H9 (cell line): ENCODE measurements around the gene UTP4. TPM values are rescaled to one million over a fixed set of nuclear protein-coding genes. Genes with fewer than 3 reads are reported as not detected.

Source experiments
- DNase-seq: peaks from one replicate; pipeline ENCODE4 v3.0.0-alpha.2; 2017
- H2AFZ ChIP-seq: one replicate; pipeline ENCODE4 v1.6.1; 2013; ENCODE audit warnings: mild to moderate bottlenecking, low read length, control low read depth, moderate library complexity
- H2AK5ac ChIP-seq: 2 replicates; pipeline ENCODE4 v1.6.1; 2013; ENCODE audit warnings: low read length, control low read depth, mixed read lengths; ENCODE audit not compliant: insufficient read length
- H2BK120ac ChIP-seq: one replicate; pipeline ENCODE4 v1.6.1; 2013; ENCODE audit warnings: low read depth, mild to moderate bottlenecking, low read length, control low read depth, inconsistent platforms; ENCODE audit not compliant: poor library complexity, severe bottlenecking
- H2BK12ac ChIP-seq: 2 replicates; pipeline ENCODE4 v1.6.1; 2013; ENCODE audit warnings: low read length, control low read depth, mixed read lengths, low read depth; ENCODE audit not compliant: insufficient read length
- H2BK15ac ChIP-seq: 2 replicates; pipeline ENCODE4 v1.6.1; 2013; ENCODE audit warnings: low read depth, low read length, control low read depth
- H2BK20ac ChIP-seq: one replicate; pipeline ENCODE4 v1.6.1; 2013; ENCODE audit warnings: low read depth, mild to moderate bottlenecking, low read length, control low read depth, inconsistent platforms; ENCODE audit not compliant: poor library complexity, severe bottlenecking
- H2BK5ac ChIP-seq: 2 replicates; pipeline ENCODE4 v1.6.1; 2013; ENCODE audit warnings: low read length, control low read depth, mixed read lengths; ENCODE audit not compliant: insufficient read length
- H3K14ac ChIP-seq: 2 replicates; pipeline ENCODE4 v1.6.1; 2013; ENCODE audit warnings: low read length, control low read depth; ENCODE audit not compliant: insufficient read depth
- H3K18ac ChIP-seq: 2 replicates; pipeline ENCODE4 v1.6.1; 2013; ENCODE audit warnings: low read depth, mild to moderate bottlenecking, mixed read lengths, low read length, control low read depth; ENCODE audit not compliant: insufficient read length
- H3K23ac ChIP-seq: 2 replicates; pipeline ENCODE4 v1.6.1; 2013; ENCODE audit warnings: low read length, control low read depth, mixed read lengths, low read depth; ENCODE audit not compliant: insufficient read length
- H3K23me2 ChIP-seq: 2 replicates; pipeline ENCODE4 v1.6.1; 2013; ENCODE audit warnings: low read depth, mild to moderate bottlenecking, mixed read lengths, low read length, control low read depth; ENCODE audit not compliant: insufficient read length, poor library complexity, severe bottlenecking
- H3K27ac ChIP-seq: 2 replicates; pipeline ENCODE4 v1.5.1; 2013; ENCODE audit warnings: low read length, control low read depth, mixed read lengths, low read depth; ENCODE audit not compliant: insufficient read length
- H3K27me3 ChIP-seq: 2 replicates; pipeline ENCODE4 v1.6.1; 2013; ENCODE audit warnings: low read length, control low read depth, inconsistent platforms; ENCODE audit not compliant: insufficient read depth
- H3K4ac ChIP-seq: 2 replicates; pipeline ENCODE4 v1.6.1; 2013; ENCODE audit warnings: low read depth, mild to moderate bottlenecking, control low read depth, inconsistent platforms, low read length, moderate library complexity
- H3K4me1 ChIP-seq: 2 replicates; pipeline ENCODE4 v1.6.1; 2013; ENCODE audit warnings: low read length, control low read depth, inconsistent platforms; ENCODE audit not compliant: insufficient read depth
- H3K4me2 ChIP-seq: 2 replicates; pipeline ENCODE4 v1.6.1; 2013; ENCODE audit warnings: low read length, control low read depth, mixed read lengths; ENCODE audit not compliant: insufficient read length, insufficient read depth
- H3K56ac ChIP-seq: 2 replicates; pipeline ENCODE4 v1.6.1; 2013; ENCODE audit warnings: low read depth, mild to moderate bottlenecking, mixed read lengths, low read length, control low read depth; ENCODE audit not compliant: insufficient read length
- H3K79me1 ChIP-seq: 2 replicates; pipeline ENCODE4 v1.6.1; 2013; ENCODE audit warnings: low read depth, mild to moderate bottlenecking, moderate library complexity, low read length, control low read depth, inconsistent platforms; ENCODE audit not compliant: insufficient read depth, poor library complexity, severe bottlenecking
- H3K79me2 ChIP-seq: 2 replicates; pipeline ENCODE4 v1.6.1; 2013; ENCODE audit warnings: low read length, control low read depth, inconsistent platforms; ENCODE audit not compliant: insufficient read depth
- H3K9ac ChIP-seq: 2 replicates; pipeline ENCODE4 v1.6.1; 2013; ENCODE audit warnings: low read length, control low read depth, mixed read lengths; ENCODE audit not compliant: insufficient read length; ENCODE audit errors: extremely low read depth
- H3K9me3 ChIP-seq: one replicate; pipeline ENCODE4 v1.6.1; 2013; ENCODE audit warnings: low read depth, low read length, inconsistent platforms; ENCODE audit not compliant: control insufficient read depth
- H3T11ph ChIP-seq: one replicate; pipeline ENCODE4 v1.6.1; 2013; ENCODE audit warnings: mild to moderate bottlenecking, low read length, control low read depth, inconsistent platforms
- H4K20me1 ChIP-seq: one replicate; pipeline ENCODE4 v1.6.1; 2013; ENCODE audit not compliant: control insufficient read depth, insufficient read length, insufficient read depth
- H4K5ac ChIP-seq: 2 replicates; pipeline ENCODE4 v1.6.1; 2013; ENCODE audit warnings: low read depth, mild to moderate bottlenecking, mixed read lengths, low read length, control low read depth; ENCODE audit not compliant: insufficient read length
- H4K8ac ChIP-seq: replicated peaks from 2 replicates; pipeline ENCODE4 v1.6.1; 2013; ENCODE audit warnings: low read length, control low read depth, mixed read lengths, low read depth; ENCODE audit not compliant: insufficient read length
- H4K91ac ChIP-seq: 2 replicates; pipeline ENCODE4 v1.6.1; 2013; ENCODE audit warnings: low read depth, mild to moderate bottlenecking, moderate library complexity, mixed read lengths, low read length, control low read depth; ENCODE audit not compliant: insufficient read length
- H3K27ac Mint-ChIP-seq, 3 experiments: 2 replicates in 2 of 3; 3 replicates in 1 of 3; pipeline ENCODE4 v1.8.0; 2020 to 2021; ENCODE audit warnings: mixed read lengths in 3 of 3, mild to moderate bottlenecking in 1 of 3, moderate library complexity in 1 of 3
- H3K27me3 Mint-ChIP-seq: 2 replicates; pipeline ENCODE4 v1.8.0; 2021; ENCODE audit warnings: low read depth, mild to moderate bottlenecking, moderate library complexity, mixed read lengths
- H3K36me3 Mint-ChIP-seq, 3 experiments: 2 replicates in 2 of 3; 3 replicates in 1 of 3; pipeline ENCODE4 v1.8.0; 2020 to 2021; ENCODE audit warnings: low read depth in 3 of 3, mixed read lengths in 3 of 3; ENCODE audit not compliant: insufficient read depth in 1 of 3
- H3K4me1 Mint-ChIP-seq, 2 experiments: 2 replicates each; pipeline ENCODE4 v1.8.0; 2020; ENCODE audit warnings: mixed read lengths in 2 of 2
- H3K4me3 Mint-ChIP-seq, 2 experiments: 2 replicates in 1 of 2; 3 replicates in 1 of 2; pipeline ENCODE4 v1.8.0; 2020 to 2021; ENCODE audit warnings: mild to moderate bottlenecking in 2 of 2, mixed read lengths in 2 of 2, moderate library complexity in 1 of 2
- H3K9me3 Mint-ChIP-seq, 2 experiments: 2 replicates in 1 of 2; 3 replicates in 1 of 2; pipeline ENCODE4 v1.8.0; 2020; ENCODE audit warnings: mild to moderate bottlenecking in 2 of 2, mixed read lengths in 2 of 2, moderate library complexity in 1 of 2
- WGBS: extraction: QIAGEN DNeasy Blood & Tissue Kit; methylation state at CpG from one replicate; pipeline ENCODE4 v1.1.7; 2013; ENCODE audit warnings: missing lambda C conversion rate, low lambda C conversion rate, mixed read lengths; ENCODE audit not compliant: insufficient read length; ENCODE audit errors: extremely low coverage; 5-methylcytosine and 5-hydroxymethylcytosine counted together
- total RNA-seq: library from RNA; stranded (reverse); gene quantifications from 2 replicates; pipeline ENCODE4 v1.2.1, GENCODE V29; 2021
- TF ChIP-seq, protein P1 (sequence below): fragments of 200-600 bp; sonication (generic); conservative IDR thresholded peaks from 3 replicates; pipeline ENCODE4 v1.8.0; 2021; ENCODE audit warnings: antibody characterized with exemption, mild to moderate bottlenecking

Gene UTP4
- total RNA-seq, 1 experiment from 2014 or later = 94.0 TPM

GRCh38 chr16:69120096-69120664 lies 12.3 kb upstream of the UTP4 start:
- Histone ChIP-seq H4K5ac (no peak overlapping the region), H3K79me1 (no peaks in the 10 kb centered on the region), H3K4me2 (no peak overlapping the region), H3K9me3 (no peaks in the 10 kb centered on the region), H2AFZ (no peak overlapping the region), H3K27me3 (no peaks in the 10 kb centered on the region), H2BK15ac (no peak overlapping the region), H3K23ac (no peak overlapping the region), H3K4ac (no peak overlapping the region), H3K56ac (no peak overlapping the region), H3K18ac (no peak overlapping the region), H3K79me2 (no peaks in the 10 kb centered on the region), H3K9ac (no peak overlapping the region), H3K4me1 (no peaks in the 10 kb centered on the region), H3K27ac (no peak overlapping the region), H2BK20ac (no peak overlapping the region), H3T11ph (no peak overlapping the region), H3K14ac (no peak overlapping the region), H4K91ac (no peak overlapping the region), H4K8ac (no peak overlapping the region), H3K23me2 (no peaks in the 10 kb centered on the region), H4K20me1 (no peaks in the 10 kb centered on the region), H2BK120ac (no peak overlapping the region), H2BK12ac (no peak overlapping the region), H2BK5ac (no peak overlapping the region), H2AK5ac (no peak overlapping the region)
- Mint-ChIP-seq H3K36me3 (peaks cover 56 to 68% (median 66%) of the 10 kb centered on the region in 3 experiments), H3K27me3 (no peaks in the 10 kb centered on the region), H3K9me3 (no peaks in the 10 kb centered on the region; a peak in 2 of 5 replicates), H3K4me3 (no peak overlapping the region), H3K27ac (no peak overlapping the region), H3K4me1 (0 out of 4 replicates have a peak, but pooled peaks cover 0 to 2% of the 10 kb centered on the region in 2 experiments)
- WGBS = no CpG with 5 or more reads among the region's 19 CpGs
- TF ChIP-seq, protein P1, sequence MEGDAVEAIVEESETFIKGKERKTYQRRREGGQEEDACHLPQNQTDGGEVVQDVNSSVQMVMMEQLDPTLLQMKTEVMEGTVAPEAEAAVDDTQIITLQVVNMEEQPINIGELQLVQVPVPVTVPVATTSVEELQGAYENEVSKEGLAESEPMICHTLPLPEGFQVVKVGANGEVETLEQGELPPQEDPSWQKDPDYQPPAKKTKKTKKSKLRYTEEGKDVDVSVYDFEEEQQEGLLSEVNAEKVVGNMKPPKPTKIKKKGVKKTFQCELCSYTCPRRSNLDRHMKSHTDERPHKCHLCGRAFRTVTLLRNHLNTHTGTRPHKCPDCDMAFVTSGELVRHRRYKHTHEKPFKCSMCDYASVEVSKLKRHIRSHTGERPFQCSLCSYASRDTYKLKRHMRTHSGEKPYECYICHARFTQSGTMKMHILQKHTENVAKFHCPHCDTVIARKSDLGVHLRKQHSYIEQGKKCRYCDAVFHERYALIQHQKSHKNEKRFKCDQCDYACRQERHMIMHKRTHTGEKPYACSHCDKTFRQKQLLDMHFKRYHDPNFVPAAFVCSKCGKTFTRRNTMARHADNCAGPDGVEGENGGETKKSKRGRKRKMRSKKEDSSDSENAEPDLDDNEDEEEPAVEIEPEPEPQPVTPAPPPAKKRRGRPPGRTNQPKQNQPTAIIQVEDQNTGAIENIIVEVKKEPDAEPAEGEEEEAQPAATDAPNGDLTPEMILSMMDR = no peak
- no peak for DNase-seq
